ENCODE data around the gene FAM171A1. TPM values are rescaled to one million over a fixed set of nuclear protein-coding genes. Genes with fewer than 3 reads are reported as not detected.

The FAM171A1 gene
- total RNA-seq, 2 donors from 2014 or later, result 36.5 to 39.0 TPM

- Mint-ChIP-seq H3K27me3 (ENCODE audit: insufficient read depth) (no peaks in the 10 kb centered on the region), H3K4me3 (no peak overlapping the region), H3K36me3 (ENCODE audit: low read depth) (no peaks in the 10 kb centered on the region), H3K4me1 (peaks cover 31% of the 10 kb centered on the region), H3K9me3 (no peaks in the 10 kb centered on the region), H3K27ac (no peak overlapping the region)
- Histone ChIP-seq H3K9me3 (ENCODE audit: control insufficient read depth, low read length) (no peaks in the 10 kb centered on the region), H3K4me3 (ENCODE audit: low read length) (no peak overlapping the region), H3K36me3 (ENCODE audit: control insufficient read depth, insufficient read depth, low read length) (no peaks in the 10 kb centered on the region), H3K27me3 (ENCODE audit: control insufficient read depth, insufficient read depth, low read length, poor library complexity, severe bottlenecking) (no peaks in the 10 kb centered on the region), H3K4me1 (ENCODE audit: control insufficient read depth, insufficient read depth, low read length) (peaks cover 15% of the 10 kb centered on the region), H3K27ac (ENCODE audit: low read depth, low read length) (no peak overlapping the region), H3K9ac (ENCODE audit: extremely low read depth, low read length, poor library complexity, severe bottlenecking) (no peak overlapping the region)
- DNase-seq, result no peak
- 97 to 100% methylated on average over 6 of the region's 6 CpGs for WGBS, 2 experiments (ENCODE audit: insufficient coverage in 1 of 2, insufficient read length in 1 of 2)
- TF ChIP-seq CTCF (conservative IDR thresholded peaks at IDR 0.05), result no peak
These were observed 112.8 kb downstream of the FAM171A1 start for GRCh38 chr10:15258255-15258654.

GRCh38 chr10:15255961-15256360, 115.1 kb downstream of the FAM171A1 start:
- H3K4me1 ChIP-seq (ENCODE audit: control insufficient read depth, insufficient read depth, low read length), result peaks cover 15% of the 10 kb centered on the region
- no peak overlapping the region for H3K4me3 ChIP-seq (ENCODE audit: low read length)
- no peaks in the 10 kb centered on the region for H3K9me3 ChIP-seq (ENCODE audit: control insufficient read depth, low read length)
- Mint-ChIP-seq H3K27me3 (ENCODE audit: insufficient read depth) (no peaks in the 10 kb centered on the region), H3K36me3 (ENCODE audit: low read depth) (no peaks in the 10 kb centered on the region), H3K4me3 (no peak overlapping the region), H3K27ac (no peak overlapping the region), H3K9me3 (no peaks in the 10 kb centered on the region), H3K4me1 (peaks cover 31% of the 10 kb centered on the region)
- DNase-seq, result peak; percentile 82
- H3K27me3 ChIP-seq (ENCODE audit: control insufficient read depth, insufficient read depth, low read length, poor library complexity, severe bottlenecking), result no peaks in the 10 kb centered on the region
- peaks cover 6% of the 10 kb centered on the region for H3K36me3 ChIP-seq (ENCODE audit: control insufficient read depth, insufficient read depth, low read length)
- H3K27ac ChIP-seq (ENCODE audit: low read depth, low read length), result peak overlapping the region; percentile 55
- WGBS, 2 experiments (ENCODE audit: insufficient coverage in 1 of 2, insufficient read length in 1 of 2), result 61 to 90% methylated on average over 3 to 6 of the region's 6 CpGs
- H3K9ac ChIP-seq (ENCODE audit: extremely low read depth, low read length, poor library complexity, severe bottlenecking), result no peak overlapping the region
- no peak for TF ChIP-seq CTCF (conservative IDR thresholded peaks at IDR 0.05)

- Mint-ChIP-seq H3K27ac (peak overlapping the region; percentile 23), H3K4me3 (peak overlapping the region; percentile 17), H3K9me3 (no peaks in the 10 kb centered on the region), H3K27me3 (ENCODE audit: insufficient read depth) (no peaks in the 10 kb centered on the region), H3K4me1 (peaks cover 31% of the 10 kb centered on the region), H3K36me3 (ENCODE audit: low read depth) (peaks cover 3% of the 10 kb centered on the region)
- Histone ChIP-seq H3K36me3 (ENCODE audit: control insufficient read depth, insufficient read depth, low read length) (peaks cover 9% of the 10 kb centered on the region), H3K9me3 (ENCODE audit: control insufficient read depth, low read length) (no peaks in the 10 kb centered on the region), H3K4me3 (ENCODE audit: low read length) (peak overlapping the region; percentile 30), H3K27me3 (ENCODE audit: control insufficient read depth, insufficient read depth, low read length, poor library complexity, severe bottlenecking) (no peaks in the 10 kb centered on the region), H3K27ac (ENCODE audit: low read depth, low read length) (peak overlapping the region; percentile 55), H3K4me1 (ENCODE audit: control insufficient read depth, insufficient read depth, low read length) (peaks cover 15% of the 10 kb centered on the region), H3K9ac (ENCODE audit: extremely low read depth, low read length, poor library complexity, severe bottlenecking) (no peak overlapping the region)
- TF ChIP-seq CTCF (conservative IDR thresholded peaks at IDR 0.05), result no peak
- 44 to 50% methylated on average over 8 to 10 of the region's 10 CpGs for WGBS, 2 experiments (ENCODE audit: insufficient coverage in 1 of 2, insufficient read length in 1 of 2)
- peak; percentile 70 for DNase-seq
These were observed 116.1 kb downstream of the FAM171A1 start for GRCh38 chr10:15254808-15255648.
